Measurements from ENCODE around the gene FNDC3B.
"Not testable (repeated sequence)": the region's sequence is repeated elsewhere in the genome, so short reads cannot be mapped to it uniquely, and the experiment has no call there.

The FNDC3B gene

DNA sequence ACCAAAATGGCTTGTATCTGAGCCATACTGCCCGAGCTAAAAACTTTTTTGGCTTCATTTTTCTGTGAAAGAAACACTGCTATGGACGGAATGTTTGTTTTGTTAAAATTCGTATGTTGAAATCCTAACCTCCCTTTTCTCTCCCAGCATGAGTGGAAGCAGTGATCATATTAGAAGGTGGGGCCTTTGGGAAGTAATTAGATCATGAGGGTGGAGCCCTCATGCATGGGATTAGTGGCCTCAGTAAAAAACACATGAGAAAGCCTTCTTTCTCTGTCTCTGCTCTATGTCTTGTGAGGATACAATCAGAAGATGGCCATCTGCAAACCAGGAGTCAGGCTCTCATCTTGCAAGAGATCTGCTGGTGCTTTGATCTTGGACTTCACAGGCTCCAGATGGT lies 7.4 kb upstream of the FNDC3B start:
- DNase-seq (ENCODE audit: low read depth in 2 of 2) = no peak

DNA sequence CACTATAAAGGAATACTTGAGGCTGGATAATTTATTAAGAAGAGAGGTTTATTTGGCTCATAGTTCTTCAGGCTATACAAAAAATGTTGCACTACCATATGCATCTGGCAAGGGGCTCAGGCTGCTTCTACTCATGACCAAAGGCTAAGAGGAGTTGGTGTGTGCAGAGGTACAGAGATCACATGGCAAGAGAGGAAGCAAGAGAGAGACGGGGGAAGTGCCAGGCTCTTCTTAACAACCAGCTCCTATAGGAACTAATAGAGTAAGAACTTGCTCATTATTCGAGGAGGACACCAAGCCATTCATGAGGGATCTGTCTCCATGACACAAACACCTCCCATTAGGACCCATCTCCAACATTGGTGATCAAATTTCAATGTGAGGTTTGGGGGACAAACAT lies 6.0 kb upstream of the FNDC3B start:
- no peak for DNase-seq (ENCODE audit: low read depth in 2 of 2)

DNA sequence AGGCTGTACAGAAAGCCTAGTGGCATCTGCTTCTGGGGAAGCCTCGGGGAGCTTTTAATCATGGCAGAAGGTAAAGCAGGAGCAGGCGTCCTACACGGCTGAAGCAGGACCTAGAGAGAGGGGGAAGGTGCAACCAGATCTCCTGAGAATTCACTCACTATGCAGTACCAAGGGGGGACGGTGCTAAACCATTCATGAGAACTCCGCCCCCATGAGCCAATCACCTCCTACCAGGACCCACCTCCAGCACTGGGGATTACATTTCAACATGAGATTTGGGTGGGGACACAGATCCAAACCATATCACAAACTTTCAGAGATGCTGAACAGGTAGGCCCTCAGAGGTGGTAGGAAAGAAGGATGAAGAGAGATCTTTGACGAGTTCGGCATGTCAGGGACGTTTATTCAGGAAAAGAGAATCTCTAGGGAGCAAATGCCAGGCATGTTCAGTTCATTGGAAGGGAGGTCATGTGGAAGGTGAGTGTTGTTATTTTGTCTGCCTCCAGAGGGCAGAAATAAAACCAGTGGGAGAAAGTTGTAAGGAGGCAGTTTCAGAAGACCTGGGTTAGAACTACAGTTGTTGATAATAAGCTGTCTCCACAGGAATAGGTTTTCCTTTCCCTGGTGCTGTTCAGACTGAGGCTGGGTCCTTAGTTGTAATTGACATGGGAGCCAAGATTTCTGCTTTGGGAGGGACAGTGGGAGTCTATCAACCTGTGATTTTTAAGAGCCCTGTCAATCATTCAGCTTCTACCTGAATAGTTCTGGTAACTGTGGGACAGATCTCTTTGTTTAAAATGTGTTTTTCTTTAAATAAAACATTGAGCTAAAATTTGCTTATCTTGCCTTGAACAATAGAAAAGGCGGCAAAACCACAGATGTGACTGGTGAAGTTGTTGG lies 4.3 kb upstream of the FNDC3B start:
- peak in 1 of 2 donors; percentile 19 for DNase-seq (ENCODE audit: low read depth in 2 of 2)

DNA sequence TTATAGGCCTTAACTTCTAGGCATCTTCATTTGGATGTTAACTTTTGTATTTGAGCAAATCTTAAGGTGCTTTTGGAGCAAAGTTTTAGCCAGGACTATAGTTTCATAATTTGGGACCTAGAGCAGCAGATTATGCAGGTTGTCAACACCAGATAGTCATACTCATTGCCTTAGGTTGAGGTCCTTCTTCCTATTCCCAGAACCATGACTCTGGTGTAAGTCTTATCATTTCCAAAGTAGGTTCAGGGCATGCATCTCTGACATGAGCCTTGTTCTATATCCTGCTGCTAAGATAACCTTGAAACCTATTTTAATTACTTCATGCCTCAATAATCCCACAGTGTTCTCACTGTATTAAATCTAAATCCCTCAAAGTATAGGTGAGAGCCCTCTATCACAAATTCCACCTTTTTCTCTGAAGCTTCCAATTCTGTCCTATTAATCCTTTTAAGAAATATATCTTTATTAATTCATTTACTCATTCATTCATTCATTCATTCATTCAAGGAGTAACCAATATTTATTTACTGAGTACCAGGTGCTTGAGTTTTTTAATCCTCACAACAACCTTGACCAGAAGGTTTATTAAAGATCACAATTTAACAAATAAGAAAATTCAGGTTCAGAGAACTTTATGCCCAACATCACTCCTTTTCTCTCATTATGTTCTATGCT lies 2.7 kb upstream of the FNDC3B start:
- DNase-seq (ENCODE audit: low read depth in 2 of 2) = no peak

DNA sequence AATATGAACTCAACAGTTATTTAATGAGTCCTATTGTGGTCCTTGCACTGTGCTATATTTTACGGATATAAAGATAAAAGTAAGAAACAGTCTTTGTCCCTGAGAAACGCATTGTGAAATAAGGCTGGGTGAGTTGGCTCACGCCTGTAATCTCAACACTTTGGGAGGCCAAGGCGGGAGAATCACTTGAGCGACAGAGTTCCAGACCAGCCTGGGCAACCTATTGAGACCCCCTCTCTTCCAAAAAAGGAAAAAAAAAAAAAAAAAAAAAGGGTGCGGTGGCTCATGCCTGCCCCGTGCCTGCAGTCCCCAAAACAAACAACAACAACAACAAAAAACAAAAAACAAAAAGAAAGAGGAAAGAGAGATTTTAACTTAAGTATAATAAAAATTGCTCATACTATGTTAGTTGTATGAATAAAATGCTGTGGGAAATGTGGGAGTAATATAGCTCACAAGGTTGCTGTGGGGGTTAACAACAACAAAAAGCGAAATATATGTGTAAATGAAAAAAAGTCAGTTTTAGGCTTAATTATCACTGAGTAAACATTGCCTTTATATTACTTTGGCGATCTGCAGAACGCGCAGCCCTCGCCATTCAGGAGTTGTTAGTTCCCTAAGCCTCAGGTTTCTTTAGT lies 461 bp upstream of the FNDC3B start:
- no peak for DNase-seq (ENCODE audit: low read depth in 2 of 2)

DNA sequence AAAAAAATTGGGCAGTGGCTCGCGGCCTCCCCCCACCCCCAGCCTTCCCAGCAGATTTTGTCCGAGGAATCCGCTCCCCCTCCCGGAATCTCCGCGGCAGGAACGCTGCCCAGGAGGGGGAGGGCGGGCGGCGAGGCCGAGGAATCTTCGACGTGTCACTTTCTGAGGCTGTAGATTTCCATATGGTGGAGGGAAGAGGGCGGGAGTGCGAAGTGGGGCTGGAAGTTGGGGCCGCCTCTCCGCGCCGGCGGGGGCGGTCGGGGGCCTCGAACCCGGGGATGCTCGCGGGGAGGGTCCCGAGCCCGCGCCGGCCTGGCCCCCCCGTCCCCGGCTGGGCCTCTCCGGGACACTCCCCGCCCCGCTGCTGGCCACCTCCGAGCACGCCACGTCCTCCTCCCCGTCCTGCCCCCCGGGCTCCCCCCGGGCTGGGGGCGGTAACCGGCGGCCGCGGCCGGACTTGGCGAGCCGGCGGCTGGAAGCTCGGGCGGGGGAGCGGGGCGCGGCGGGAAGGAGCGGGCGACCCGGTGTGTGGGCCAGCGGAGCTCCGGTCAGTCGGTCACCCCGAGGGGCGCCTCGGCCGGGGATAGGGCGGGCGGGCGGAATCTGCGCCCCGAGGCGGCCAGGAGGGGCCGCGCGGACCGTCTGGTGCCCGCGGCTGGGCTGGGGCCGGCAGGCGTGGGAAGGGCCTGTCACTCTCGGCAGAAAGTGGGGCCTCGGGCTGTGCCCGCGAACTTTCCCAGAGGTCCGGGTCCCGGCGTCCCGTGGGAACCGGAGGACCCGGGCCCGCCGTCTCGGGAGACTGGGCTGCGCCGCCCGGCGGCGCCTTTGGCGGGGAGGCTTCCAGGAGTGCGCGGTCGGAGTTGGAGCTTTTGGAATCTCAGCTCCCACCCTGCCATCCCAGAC lies 951 bp downstream of the FNDC3B start:
- peak; percentile 3 to 37 for DNase-seq (ENCODE audit: low read depth in 2 of 2)

DNA sequence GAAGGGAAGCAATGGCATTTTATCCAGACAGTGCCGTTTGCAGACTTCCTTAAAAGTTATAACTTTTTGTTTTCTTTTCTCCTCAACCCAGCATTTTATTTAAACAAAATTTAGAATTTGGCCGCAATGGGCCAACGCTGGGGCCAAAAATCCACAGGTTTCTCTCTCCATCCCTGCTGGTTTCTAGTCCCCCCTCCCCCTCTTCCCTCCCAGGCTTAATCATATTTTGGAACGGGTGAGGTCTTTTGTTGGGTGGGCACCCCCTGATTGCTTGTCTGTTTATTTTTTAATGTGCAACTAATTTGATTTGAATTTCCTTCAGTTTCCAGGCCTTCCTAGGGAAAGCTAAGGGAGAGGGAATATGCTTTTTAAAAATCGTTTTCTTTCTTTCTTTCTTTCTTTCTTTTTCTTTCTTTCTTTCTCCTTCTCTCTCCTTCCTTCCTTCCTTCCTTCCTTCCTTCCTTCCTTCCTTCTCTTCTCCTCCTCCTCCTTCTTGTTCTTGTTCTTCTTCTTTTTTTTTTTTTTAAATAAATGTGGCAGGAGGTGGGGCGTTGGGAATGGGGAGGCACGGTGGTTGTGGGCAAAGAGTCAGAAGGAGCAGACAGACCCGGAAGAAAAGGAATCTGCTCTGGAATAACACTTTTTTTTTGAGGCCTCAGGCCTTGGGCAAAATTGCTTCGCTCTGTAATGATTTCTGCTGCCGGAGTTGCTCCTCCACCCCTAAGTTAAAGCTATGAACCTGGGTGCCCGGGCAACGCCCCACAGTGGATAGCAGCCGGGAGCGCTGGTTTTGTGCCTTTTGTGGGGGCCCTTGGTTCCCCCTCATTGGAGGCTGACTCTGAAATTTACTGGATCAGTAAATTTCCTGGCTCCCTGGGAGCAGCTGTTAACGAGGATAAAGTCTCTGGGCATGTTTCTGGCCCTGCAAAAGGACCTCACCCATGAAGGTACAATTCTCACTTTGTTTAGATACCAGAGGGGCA lies 1.9 kb downstream of the FNDC3B start:
- no peak for DNase-seq (ENCODE audit: low read depth in 2 of 2)

DNA sequence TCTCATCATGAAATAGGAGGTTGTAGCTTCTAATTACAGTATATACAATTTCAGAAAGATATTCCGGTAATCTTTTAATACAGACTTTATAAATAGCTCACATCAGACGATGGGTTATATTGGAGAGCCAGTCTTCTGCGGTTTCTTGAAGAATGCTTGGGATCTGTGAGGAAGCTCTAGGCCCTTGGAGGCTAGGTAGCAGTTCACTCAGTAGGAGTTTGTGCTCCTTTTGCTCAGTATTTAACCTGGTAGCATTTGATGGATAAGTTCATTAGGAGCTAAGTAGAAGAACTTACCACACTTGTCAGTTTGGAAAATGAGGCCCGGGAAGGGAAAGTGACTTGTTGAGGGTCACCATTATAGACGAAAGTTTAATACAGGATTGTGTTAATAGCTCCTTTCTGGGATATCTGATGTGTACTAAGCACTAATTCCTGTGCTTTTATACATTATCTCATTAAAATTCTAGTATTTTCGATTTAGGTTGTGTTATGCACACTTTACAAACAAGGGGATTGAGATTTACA lies 2.8 kb downstream of the FNDC3B start:
- DNase-seq (ENCODE audit: low read depth in 2 of 2) = no peak

DNA sequence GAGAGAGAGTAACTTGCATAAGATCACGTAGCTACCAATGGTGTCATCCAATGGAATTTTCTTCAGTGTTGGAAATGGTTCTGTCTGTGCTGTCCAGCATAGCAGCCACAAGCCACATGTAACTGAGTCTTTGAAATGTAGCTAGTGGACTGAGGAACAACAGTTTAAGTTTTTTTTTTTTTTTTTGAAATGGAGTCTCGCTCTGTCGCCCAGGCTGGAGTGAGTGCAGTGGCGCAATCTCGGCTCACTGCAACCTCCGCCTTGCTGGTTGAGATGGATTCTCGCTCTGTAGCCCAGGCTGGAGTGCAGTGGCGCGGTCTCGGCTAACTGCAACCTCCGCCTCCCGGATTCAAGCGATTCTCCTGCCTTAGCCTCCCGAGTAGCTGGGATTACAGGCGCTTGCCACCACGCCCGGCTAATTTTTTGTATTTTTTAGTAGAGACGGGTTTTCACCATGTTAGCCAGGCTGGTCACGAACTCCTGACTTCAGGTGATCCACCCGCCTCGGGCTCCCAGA lies 3.3 kb downstream of the FNDC3B start:
- DNase-seq (ENCODE audit: low read depth in 2 of 2) = not testable (repeated sequence)

DNA sequence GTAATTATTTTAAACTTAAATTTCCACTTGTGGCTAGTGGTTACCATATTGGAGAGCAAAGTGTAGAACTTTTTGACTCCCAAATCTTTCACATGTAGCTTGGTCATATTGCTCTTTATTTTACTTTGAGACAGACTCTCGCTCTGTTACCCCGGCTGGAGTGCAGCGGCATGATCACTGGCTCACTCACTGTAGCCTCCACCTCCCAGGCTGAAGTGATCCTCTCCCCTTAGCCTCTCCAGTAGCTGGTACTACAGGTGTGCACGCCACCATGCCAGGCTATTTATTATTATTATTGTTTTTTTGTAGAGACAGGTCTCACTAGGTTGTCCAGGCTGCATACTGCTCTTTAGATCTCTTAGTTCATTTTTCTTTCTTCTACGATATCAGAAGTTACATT lies 3.9 kb downstream of the FNDC3B start:
- no peak for DNase-seq (ENCODE audit: low read depth in 2 of 2)

DNA sequence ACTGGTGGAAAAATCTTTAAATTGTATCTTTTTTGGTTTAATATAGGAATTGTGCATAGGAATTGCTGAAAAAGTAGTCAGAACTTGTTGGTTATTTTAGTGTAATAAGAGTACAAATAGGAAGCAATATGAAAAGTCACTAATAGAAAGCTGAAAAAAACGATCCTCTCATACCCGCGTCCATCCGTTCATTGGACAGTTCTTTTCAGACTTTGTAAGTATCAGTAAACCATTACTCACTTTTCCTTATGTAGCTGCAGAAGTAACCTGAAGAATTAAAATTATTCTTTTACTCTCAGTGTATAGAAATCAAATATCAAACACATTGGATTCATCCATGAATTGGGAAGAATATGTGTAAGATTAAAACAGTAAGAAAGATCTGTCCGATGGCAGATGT lies 4.4 kb downstream of the FNDC3B start:
- no peak for DNase-seq (ENCODE audit: low read depth in 2 of 2)

DNA sequence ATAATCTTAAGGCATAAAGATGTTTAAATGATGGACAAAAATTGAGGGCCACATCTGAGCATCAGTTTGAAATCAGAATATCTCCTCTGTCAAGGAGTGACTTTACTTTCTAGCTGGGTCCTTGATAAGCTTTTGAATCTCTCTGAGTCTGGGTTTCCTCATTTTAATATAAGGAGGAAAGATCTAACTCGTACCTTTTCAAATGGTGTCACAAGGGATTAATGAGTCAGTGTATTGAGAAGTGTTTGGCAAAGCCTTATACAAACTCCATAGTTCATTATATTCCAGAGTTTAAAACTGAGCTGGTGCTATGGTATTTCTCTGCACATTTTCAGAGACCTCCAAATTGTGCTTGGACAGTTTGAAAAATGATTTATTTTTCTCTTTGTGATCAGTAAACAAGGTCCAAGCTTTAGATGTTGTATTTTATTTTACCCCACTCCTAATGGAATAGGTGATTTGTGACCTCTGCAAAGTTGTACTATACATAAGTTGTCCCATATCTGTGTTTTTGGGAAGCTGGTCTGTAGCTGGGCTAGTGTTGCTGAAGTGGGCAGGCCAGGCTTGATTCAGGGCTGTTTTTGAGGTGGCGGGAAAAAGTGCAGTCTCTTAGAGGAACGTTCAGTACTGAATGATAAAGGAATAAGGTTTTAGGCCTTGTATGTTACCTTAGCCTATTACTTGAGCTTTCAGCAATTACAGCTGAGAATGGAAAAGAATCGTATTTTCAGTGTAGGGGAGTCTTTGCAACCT lies 5.6 kb downstream of the FNDC3B start:
- no peak for DNase-seq (ENCODE audit: low read depth in 2 of 2)

DNA sequence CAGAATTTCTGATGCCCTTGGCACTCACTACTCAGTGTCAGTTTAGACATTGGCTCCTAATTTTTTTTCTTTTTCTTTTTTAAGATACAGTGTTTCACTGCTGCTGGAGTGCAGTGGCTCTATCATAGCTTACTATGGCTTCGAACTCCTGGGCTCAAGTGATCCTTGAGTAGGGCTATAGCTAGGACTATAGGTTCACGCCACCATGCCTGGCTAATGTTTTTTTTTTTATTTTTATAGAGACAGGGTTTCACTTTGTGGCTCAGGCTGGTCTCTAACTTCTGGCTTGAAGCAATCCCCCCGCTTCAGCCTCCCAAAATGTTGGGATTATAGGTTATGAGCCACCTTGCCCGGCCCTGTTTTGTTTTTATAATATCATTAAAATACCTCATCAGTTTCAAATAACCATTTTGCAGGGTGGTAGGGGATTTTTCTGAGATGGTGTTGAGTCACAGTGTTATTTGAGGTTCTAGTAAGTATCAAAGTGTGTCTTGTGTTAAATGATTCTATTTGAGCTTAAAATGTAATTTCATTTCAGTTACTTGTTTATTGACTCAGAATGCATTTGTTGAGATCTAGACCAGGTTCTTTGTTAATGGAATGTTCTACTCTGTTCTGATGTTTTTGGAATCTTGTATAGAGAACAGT lies 7.0 kb downstream of the FNDC3B start:
- DNase-seq (ENCODE audit: low read depth in 2 of 2) = no peak

DNA sequence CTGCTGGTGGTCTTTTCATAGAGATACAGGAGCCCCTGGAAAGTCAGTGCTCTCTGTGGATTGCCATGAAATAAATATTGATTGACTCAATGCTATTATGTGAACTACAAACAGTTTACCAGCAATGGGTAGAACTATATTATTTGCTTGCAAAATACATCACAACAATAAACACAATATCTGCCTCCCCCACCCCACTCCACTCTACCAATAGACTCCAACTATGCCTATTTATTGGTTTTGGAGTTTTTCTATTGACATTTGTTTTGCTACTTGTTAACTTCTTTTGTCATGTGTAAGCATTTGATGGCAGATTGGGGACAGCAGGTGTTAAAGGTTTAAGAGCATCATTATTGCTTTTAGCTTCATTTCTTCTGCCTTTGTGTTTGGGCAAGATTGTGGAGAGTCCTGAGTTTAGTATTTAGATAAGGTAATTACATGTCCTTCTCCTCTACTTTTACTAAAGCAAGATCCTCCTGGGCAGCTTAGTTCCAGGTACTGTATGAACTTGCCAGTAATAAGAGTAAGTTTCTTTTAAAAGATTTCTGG lies 8.3 kb downstream of the FNDC3B start:
- no peak for DNase-seq (ENCODE audit: low read depth in 2 of 2)

DNA sequence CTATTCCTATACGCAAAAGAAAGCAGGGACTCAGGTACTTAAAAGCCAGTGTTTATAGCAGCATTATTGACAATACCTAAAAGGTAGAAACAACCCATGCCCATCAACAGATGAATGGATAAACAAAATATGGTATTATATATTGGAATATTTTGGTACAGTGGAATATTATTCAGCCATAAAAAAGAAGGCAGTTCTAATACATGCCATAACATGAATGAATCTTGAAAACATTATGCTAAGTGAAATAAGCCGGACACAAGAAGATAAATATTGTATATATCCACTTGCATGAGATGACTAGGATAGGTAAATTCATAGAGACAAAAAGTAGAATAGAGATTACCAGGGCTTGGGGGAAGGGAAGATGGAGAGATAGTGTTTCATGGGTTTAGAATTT lies 9.2 kb downstream of the FNDC3B start:
- no peak for DNase-seq (ENCODE audit: low read depth in 2 of 2)

DNA sequence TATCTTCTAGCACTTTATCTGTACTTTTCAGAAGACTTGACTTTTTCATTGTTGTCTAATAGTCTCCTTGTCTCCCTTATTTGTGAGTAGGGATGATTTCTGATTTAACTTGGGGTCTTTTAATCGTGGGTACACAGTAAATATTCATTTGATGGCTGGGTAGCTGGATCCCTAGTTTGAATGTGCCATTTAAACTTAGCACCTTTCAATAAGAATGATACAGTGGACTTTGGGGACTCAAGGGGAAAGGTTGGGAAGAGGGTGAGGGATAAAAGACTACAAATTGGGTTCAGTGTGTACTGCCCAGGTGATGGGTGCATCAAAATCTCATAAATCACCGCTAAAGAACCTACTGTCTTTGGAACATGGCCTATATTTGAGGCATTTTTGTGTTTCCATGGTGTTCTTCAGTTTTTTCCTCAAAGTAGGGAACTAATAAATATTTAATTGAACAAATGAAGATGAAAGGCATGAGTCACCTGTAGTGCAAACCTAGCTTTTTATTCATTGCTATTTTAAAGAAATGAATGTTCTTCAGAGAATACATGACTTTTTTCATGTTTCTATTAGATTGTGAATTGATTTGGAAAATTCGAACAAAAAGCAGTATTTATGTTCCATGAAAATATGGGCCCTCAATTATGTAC lies 12.1 kb downstream of the FNDC3B start:
- DNase-seq (ENCODE audit: low read depth in 2 of 2) = no peak

DNA sequence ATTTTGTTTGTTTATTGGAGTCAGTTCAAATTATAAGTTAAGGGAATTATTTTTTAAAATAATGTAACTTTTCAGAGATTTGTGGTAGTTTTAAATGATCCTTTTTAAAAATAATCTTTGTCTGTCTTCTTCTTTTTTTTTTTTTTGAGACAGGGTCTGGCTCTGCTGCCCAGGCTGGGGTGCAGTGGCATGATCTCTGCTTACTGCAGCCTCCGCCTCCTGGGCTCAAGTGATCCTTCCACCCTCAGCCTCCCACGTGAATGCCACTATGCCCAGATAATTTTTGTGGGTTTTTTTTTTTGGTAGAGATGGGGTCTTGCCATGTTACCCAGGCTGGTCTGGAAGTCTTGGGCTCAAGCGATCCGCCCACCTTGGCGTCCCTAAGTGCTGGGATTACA lies 12.6 kb downstream of the FNDC3B start:
- no peak for DNase-seq (ENCODE audit: low read depth in 2 of 2)

DNA sequence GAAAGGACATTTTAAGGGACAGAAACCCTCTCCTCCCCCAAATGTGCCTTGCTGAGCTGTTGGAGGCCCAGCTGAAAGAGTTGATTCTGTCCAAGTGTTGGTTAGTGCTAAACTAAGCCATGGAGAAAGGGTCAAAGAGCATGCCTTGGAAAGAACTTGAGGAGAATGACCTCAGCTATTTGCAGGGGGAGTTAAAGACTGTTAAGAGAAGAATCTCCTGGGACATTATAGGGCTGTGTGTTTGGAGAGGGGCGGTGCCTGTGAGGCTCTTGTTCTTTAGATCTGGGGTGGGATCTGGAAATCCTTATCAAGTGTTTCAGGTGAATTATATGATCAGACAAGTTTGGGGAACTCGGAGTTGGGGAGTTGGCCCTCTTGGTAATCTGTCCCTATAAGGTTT lies 13.0 kb downstream of the FNDC3B start:
- DNase-seq (ENCODE audit: low read depth in 2 of 2) = no peak

Measured in stimulated activated CD4-positive, alpha-beta T cell treated with anti-CD3 and anti-CD28 coated beads, Interleukin-1b, Interleukin-23, amount 100 ng/mL, for 4 hours (primary cell).